ENCODE measurements around the gene NOXO1.
"Not testable (repeated sequence)": the region's sequence is repeated elsewhere in the genome, so short reads cannot be mapped to it uniquely, and the experiment has no call there.

Gene NOXO1

DNA sequence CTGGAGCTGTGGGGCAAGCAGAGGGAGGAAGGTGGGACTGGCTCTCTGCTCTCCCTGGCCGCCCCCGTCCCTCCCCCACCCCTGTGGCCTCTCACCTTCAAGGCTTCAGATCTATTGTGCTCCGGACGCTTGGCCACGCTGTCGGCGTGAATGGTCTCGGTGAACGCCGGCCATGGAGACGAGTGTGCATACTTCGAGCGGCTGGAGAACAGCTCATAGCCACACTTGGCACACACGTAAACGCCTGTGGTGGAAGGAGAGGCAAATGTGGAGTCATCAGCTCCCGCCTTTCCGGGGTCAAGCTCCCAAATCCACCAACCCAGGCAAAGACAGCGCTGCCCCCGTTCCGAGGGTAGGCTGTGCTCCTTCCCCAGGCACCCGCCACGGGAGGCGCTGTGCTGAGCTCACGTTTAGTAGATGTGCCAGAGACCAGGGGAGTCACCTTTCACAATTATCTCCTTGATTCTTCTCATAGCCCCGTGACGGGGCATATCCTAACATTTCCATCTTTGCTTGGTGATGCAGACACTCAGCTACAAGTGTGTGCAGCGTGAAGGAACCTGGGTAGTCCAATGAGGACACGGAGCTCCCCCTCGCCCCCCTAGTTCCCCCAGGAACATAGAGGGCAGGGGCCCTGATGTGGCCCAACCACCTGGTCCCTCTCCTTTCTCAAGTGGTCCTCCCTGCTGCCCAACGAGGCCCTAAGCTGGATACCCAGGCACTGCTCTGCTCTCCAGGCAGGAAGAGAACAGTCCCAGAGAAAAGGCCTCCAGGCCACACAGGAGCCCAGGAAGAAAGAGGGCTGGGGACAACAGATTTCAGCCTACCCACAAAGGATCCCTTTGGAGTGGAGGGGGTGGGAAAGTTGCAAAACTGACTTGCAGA lies 39.9 kb downstream of the NOXO1 start:
- no peak for DNase-seq (ENCODE audit: low spot score)

DNA sequence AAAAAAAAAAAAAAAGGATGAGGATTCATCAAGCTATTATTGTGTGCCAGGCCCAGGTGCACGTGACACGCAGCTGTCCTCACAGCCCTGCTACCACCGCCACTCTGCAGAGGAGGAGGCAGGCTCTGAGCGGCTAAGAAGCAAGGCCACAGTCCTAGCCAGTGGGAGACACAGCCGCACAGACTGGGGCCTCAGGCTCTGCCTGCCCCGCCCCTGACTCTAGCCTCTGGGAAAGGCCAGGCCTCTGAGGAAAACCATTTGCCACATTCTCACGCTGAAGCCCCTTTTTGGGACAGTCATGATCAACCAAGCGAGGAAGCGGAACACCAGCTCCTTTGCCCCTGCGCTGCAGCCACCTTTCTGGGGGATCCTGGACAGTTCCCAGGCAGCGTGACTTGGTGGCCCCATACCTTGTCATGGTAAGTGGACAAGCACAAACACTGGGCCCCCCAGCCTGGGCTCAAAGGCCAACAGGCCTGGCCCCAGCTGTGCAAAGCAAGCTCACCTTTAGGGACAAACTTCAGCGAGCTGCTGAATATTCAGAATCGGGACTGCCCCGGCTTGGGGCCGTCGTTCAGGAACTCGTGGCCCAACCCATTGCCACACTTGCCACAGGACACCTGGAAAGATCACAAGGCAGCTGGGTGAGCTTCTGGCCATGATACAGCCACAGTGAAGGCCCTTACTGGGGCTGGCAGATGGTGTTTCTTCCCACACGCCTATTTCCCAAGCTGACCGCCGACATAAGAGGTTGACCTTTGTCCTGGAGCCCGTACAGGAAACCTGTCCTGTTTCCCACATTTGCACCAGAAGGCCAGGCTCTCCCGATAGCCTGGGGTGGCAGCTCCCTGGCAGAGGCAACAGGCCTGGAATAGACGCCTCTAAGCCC lies 40.8 kb downstream of the NOXO1 start:
- no peak for DNase-seq (ENCODE audit: low spot score)

DNA sequence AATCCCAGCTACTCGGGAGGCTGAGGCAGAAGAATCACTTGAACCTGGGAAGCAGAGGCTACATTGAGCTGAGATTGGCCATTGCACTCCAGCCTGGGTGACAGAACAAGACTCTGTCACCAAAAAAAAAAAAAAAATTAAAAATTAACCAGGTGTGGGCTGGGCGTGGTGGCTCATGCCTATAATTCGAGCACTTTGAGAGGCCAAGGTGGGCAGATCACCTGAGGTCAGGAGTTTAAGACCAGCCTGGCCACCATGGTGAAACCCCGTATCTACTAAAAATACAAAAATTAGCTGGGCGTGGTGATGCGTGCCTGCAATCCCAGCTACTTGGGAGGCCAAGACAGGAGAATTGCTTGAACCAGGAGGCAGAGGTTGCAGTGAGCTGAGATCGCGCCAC lies 41.4 kb downstream of the NOXO1 start:
- DNase-seq (ENCODE audit: low spot score), result not testable (repeated sequence)

DNA sequence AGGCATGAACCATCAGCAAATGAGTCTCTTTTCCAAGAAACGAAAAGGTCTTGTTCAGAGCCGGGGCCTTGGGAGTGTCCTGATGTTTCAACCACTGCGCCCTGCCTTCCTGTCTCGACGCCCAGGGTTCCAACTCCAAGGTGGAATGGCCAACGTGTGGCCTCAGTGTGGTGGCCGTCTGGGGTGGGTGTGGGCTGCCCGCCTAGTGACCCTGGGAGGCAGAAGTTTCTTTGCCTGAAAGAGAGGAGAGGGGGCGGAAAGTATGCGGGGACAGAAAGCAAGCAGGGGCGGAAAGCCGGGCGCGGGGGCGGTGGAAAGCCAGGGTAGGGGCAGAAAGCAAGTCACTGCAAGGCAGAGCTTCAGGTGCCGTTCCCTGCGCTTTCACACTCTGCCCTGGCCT lies 42.4 kb downstream of the NOXO1 start:
- DNase-seq (ENCODE audit: low spot score), result no peak

DNA sequence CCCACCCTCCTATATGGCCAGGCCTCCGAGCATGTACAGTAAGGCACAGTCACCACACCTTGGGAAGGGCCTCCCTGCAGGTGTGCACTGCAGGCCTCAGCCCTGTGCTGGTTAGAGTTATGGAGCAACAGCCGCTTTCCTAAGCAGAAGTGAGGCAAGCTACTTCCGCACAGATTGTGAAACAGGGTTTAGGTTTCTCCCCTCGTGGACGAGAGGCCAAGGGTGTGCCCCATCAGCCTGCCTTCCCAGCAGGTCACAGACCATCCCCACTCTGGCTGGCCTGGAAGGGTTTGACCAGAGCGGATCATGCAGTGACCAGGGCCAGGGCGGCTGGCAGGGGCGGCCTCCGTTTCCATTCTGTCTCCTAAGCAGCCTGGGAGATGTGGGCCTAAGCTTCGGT lies 43.0 kb downstream of the NOXO1 start:
- no peak for DNase-seq (ENCODE audit: low spot score)

DNA sequence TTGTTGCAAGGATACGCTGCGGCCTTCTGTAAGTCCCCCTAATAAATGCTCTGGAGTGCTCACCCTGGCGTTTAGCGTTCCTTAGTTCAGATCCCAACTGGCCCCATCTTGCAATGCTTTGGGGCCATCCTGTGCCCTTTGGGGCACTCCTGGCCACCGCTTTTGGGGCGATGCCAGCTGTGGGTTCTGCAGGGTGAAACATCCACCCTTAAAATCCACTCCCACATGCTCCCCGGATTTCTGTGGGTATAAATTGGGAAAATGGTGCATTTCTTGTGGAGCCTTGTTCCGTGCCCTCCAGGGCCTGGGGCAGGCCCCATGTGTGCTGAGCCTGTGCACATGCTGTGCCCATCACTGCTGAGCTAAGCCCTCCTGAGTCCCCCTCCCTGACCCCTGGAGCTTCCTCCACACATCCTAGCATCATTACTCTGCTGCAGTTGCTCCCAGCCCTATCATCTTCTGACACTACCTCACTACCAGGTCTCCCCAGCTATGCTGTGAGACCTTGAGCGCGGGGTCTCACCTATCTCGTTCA lies 44.3 kb downstream of the NOXO1 start:
- no peak for DNase-seq (ENCODE audit: low spot score)

DNA sequence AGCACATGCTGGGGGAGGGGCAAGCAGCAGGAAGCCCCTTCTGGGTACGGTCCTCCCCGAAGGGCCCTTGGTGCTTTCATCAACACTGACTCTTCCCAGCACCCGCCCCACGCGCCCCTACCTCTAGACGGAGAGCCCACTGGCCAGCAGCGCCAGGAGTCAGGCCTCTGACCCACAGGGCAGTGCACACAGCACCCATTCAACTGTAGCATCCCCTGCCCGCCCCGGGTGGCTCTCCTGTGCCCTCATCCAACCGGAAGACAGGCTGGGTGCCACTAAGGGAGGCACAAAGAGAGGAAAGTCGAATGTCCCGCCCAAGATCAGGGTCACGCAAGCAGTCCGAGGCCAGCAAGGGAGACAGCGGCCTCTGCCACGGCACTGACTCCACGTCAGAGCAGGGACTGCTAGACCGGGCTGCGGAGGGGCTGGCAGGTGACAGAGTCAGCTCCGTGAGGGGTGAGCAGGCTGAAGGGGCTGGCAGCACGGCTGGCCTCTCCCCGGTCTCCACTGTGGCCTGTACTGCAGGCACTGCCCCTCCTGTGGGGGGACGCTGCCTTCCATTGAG lies 48.1 kb downstream of the NOXO1 start:
- DNase-seq (ENCODE audit: low spot score), result no peak

DNA sequence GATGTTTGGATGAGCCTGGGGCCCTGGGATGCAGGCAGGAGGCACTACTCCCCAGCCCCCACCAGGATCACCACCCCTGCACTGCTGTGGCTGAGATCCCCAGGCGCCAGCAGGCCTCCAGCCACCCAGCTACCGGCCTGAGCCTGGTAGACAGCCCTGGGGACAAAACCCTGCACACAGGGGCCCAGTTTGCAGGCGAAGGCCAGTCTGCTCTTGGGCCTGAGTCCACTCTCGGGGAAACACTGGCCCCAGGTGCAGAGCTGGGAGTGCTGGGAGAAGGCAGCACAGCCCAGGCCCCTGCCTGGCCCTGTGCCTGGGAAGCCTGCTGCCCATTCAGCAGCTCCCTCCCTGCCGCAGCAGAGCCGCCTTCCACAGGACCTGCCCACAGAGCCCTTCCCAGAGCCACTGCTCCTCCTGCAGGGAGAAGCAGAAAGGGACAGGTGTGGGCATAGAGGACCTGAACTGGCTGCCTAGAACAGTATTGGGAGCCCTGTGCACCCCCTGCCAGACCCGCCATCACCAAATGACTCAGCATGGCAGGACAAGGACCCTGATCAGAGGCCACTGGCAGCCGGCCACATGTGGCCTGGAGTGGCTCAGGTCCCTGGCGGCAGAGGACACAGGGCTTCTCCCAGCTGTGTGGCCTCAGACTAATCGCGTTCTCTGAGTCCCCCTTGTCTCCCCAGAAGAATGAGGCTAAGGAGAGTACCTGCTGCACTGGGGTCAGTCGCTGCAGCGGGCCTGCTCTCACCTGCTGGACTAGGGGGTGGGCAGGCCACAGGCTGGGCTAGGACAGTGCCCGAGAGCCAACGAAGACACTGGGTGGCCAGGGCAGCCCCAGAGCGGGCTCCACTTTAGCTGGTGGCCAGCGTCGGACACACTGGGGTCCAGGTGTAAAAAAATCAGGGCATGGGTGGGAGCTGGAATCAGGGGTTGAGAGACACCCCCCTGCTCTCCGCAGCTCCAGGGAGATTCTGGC lies 48.9 kb downstream of the NOXO1 start:
- no peak for DNase-seq (ENCODE audit: low spot score)

DNA sequence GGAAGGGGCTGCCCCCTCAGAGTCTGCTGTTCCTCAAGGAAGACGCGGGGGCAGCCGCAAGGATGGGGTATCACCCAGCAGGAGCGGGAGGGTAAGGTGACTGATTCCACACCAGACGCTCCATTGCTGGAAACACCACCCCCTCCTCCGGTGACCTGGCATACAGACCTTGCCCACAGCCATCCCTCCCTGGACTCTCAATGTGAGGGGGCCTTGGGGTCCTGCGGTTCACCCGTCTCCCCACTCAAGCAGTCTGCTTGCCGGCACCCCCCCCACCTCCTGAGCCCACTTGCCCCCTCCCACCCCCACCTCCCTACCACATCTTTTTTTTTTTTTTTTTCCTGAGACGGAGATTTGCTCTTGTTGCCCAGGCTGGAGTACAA lies 50.9 kb downstream of the NOXO1 start:
- no peak for DNase-seq (ENCODE audit: low spot score)

DNA sequence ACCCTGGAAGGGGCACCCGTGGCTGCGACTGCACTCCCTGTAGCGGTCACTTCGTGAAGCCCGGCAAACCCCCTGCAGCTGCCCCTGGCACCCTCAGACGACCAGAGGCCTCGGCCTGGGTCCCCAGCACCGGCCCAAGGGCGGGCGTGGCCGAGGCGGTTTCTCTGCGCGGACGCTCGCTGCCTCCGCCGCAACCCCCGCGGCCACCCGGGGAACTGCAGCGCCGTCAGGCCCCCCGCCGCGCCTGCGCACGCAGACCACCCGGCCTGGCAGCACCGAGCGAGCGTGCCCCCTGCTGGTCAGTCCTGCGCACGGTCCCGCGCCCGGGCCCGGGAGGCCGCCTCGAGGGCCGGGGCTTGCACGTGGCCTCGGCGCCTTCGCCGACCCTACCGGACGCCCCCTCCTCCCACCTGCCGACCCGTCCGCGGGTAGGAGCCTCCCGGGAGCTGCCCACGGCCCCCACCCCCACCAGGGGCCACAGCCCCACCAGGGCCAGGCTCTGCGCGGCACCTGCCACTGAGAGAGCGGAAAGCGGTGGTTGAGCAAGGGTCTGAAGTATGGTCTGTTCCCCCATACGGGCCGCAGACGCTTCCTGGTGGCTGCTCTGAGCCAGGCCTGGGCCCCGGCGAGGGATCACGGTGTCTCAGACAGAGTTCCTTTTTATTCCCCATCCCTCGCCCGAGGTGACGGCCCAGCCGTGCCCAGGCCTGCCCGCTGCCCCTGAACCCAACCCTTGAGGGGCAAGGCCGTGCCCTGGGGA lies 51.5 kb downstream of the NOXO1 start:
- peak; percentile 98 for DNase-seq (ENCODE audit: low spot score)

DNA sequence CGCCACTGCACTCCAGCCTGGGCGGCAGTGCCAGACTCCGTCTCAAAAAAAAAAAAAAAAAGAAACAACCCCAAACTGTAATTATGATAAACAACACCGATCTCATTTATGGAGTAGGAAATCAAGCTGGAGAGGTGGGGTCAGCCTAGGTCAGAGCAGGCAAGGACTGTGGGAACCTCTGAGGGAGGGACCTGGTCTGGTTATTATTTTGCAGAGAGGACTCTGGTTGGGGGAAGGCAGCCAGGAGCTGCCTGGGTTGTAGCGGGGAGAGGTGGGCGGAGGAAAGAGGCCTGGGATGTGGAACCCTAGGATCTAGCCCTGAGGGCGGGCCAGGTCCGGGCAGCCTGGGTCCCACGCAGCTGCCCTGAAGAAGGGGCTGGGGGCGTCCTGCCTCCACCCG lies 52.2 kb downstream of the NOXO1 start:
- DNase-seq (ENCODE audit: low spot score), result peak; percentile 59
